PC-9 (cell line): ENCODE results near the gene LIPC. TPM values are rescaled to one million over a fixed set of nuclear protein-coding genes. Genes with fewer than 3 reads are reported as not detected.

ENCODE experiments used
- BruUV-seq: library from RNA; stranded (reverse); fragments of 400-500 nt; replicated peaks from 2 replicates; lab custom pipeline; 2021; lab: Mats Ljungman, UMichigan
- CTCF ChIA-PET: fragments of 300-600 bp; sonication (Branson Sonifier 250); formaldehyde crosslinking; loops from one replicate; lab custom pipeline; 2022; ENCODE audit warnings: antibody characterized with exemption; lab: Charles Lee
- POLR2A ChIA-PET: fragments of 300-600 bp; sonication (Branson Sonifier 250); formaldehyde crosslinking; loops from one replicate; lab custom pipeline; 2022; ENCODE audit warnings: antibody characterized with exemption; ENCODE audit not compliant: unreplicated experiment; lab: Charles Lee
- DNase-seq, 2 experiments: peaks; one replicate each; pipeline versions ENCODE4 v3.0.0 to v3.0.0-alpha.2; 2015 to 2022; ENCODE audit warnings: mixed read lengths in 1 of 2
- H2AFZ ChIP-seq: fragments of 200-600 bp; sonication (generic); 2 replicates; pipeline ENCODE4 v1.8.1; 2017; ENCODE audit warnings: antibody characterized with exemption
- H3F3A ChIP-seq: fragments of 200-600 bp; sonication (generic); 2 replicates; pipeline ENCODE4 v1.8.1; 2017; ENCODE audit warnings: antibody characterized with exemption, mild to moderate bottlenecking, low read depth; ENCODE audit not compliant: insufficient read depth
- H3K27ac ChIP-seq: fragments of 200-600 bp; sonication (generic); 2 replicates; pipeline ENCODE4 v1.6.1; 2016; ENCODE audit warnings: mixed run types
- H3K27me3 ChIP-seq: fragments of 200-600 bp; sonication (generic); 2 replicates; pipeline ENCODE4 v1.6.1; 2016; ENCODE audit warnings: low read depth, mixed run types; ENCODE audit not compliant: insufficient read depth
- H3K36me3 ChIP-seq: fragments of 200-600 bp; sonication (generic); 2 replicates; pipeline ENCODE4 v1.6.1; 2016; ENCODE audit warnings: low read depth, mixed run types
- H3K4me1 ChIP-seq: fragments of 200-600 bp; sonication (generic); replicated peaks from 2 replicates; pipeline ENCODE4 v1.6.1; 2016; ENCODE audit warnings: mixed run types; ENCODE audit not compliant: insufficient read depth
- H3K4me2 ChIP-seq: fragments of 200-600 bp; sonication (generic); 2 replicates; pipeline ENCODE4 v1.6.1; 2017; ENCODE audit warnings: mixed run types
- H3K4me3 ChIP-seq: fragments of 200-600 bp; sonication (generic); 2 replicates; pipeline ENCODE4 v1.6.1; 2016; ENCODE audit warnings: mixed run types
- H3K79me2 ChIP-seq: fragments of 200-600 bp; sonication (generic); 2 replicates; pipeline ENCODE4 v1.6.1; 2017; ENCODE audit warnings: low read depth, mixed run types
- H3K9me2 ChIP-seq: fragments of 200-600 bp; sonication (generic); 2 replicates; pipeline ENCODE4 v1.8.1; 2017; ENCODE audit warnings: mild to moderate bottlenecking; ENCODE audit not compliant: insufficient read depth
- H3K9me3 ChIP-seq: fragments of 200-600 bp; sonication (generic); 2 replicates; pipeline ENCODE4 v1.8.1; 2016; ENCODE audit warnings: low read depth; ENCODE audit not compliant: insufficient read depth
- H4K20me1 ChIP-seq: fragments of 200-600 bp; sonication (generic); 2 replicates; pipeline ENCODE4 v1.8.1; 2017; ENCODE audit not compliant: insufficient read depth
- EZH2 ChIP-seq: fragments of 200-600 bp; sonication (generic); IDR thresholded peaks from 2 replicates; pipeline ENCODE4 v1.8.0; 2017; ENCODE audit warnings: antibody characterized with exemption, low read depth
- intact Hi-C: fragments of 100-400 bp; cut with micrococcal nuclease; formaldehyde crosslinking; loops from one replicate; pipeline ENCODE4 v1.10.0; 2022; ENCODE audit not compliant: unreplicated experiment
- total RNA-seq: library from RNA; stranded (reverse); gene quantifications from 2 replicates; pipeline ENCODE4 v1.2.3, GENCODE V29; 2021
- TF ChIP-seq, protein P1 (sequence below): fragments of 200-600 bp; sonication (generic); conservative IDR thresholded peaks from 2 replicates; pipeline ENCODE4 v1.6.1; 2017; ENCODE audit warnings: mixed run types, antibody characterized with exemption, mild to moderate bottlenecking, moderate library complexity

Gene LIPC
- total RNA-seq, 1 experiment from 2014 or later = not detected

DNA sequence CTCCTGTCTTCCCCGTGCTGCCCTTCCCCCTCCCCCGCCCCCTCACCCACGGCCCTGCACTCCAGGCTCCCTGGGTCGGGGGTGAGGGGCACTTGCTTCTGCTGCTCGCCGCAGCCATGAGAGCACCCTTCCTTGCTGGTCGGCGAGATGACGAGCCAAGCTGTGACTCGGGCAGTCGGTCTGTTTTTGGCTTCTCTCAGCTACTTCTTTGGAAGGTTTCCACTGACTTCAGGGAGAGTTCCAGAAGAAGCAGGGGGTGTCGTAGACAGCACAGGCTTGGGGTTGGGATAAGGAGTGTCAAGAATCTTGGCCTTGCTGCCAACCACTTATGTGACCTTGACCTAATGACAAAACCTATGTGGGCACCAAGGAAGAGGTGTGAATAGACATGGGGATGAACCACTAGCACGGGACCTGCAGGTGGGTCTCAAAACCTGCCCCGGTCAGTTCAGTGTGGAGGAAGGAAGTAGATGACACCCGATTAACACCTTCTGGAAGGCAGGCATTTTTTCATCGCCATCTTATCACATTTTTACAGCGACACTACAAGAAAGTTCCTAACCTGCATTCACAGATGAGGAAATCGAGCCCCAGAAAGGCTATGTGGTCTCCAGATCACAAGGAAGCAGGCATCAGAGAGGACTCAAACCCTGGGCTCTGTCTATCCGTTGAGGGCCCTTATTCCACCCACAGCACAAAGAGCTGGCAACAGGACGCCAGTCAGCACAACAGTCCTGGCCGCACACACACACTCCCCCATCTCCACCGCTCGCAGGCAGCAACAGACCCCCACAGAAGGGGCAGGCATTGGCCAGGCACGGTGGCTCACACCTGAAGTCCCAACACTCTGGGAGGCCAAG lies 120.9 kb downstream of the LIPC start:
- H3K9me2 ChIP-seq = no peaks in the 10 kb centered on the region
- ChIA-PET CTCF (no interaction called here), POLR2A (interaction anchor here (0.6 to 0.7 kb wide), 2 partner anchors 221 to 320 kb away, joined by 3 read pairs; no protein-coding TSS in a partner anchor)
- no peaks in the 10 kb centered on the region for H3K79me2 ChIP-seq
- peaks cover 48% of the 10 kb centered on the region for H3K4me1 ChIP-seq
- H2AFZ ChIP-seq = peak overlapping the region; percentile 57; the same call in 1 of the 2 replicates
- intact Hi-C loops = loop anchor here (10.0 kb wide), 1 partner anchor 222 kb away; the partner anchor contains the start of gene MINDY2
- peak overlapping the region; percentile 97 for H3K27ac ChIP-seq
- H3K36me3 ChIP-seq = no peaks in the 10 kb centered on the region
- no peak for TF ChIP-seq EZH2
- TF ChIP-seq, protein P1, sequence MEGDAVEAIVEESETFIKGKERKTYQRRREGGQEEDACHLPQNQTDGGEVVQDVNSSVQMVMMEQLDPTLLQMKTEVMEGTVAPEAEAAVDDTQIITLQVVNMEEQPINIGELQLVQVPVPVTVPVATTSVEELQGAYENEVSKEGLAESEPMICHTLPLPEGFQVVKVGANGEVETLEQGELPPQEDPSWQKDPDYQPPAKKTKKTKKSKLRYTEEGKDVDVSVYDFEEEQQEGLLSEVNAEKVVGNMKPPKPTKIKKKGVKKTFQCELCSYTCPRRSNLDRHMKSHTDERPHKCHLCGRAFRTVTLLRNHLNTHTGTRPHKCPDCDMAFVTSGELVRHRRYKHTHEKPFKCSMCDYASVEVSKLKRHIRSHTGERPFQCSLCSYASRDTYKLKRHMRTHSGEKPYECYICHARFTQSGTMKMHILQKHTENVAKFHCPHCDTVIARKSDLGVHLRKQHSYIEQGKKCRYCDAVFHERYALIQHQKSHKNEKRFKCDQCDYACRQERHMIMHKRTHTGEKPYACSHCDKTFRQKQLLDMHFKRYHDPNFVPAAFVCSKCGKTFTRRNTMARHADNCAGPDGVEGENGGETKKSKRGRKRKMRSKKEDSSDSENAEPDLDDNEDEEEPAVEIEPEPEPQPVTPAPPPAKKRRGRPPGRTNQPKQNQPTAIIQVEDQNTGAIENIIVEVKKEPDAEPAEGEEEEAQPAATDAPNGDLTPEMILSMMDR = no peak
- H4K20me1 ChIP-seq = no peaks in the 10 kb centered on the region
- no peak for DNase-seq
- H3F3A ChIP-seq = peaks cover 45% of the 10 kb centered on the region
- no peaks in the 10 kb centered on the region for H3K27me3 ChIP-seq
- peak overlapping the region; percentile 44; the same call in 1 of the 2 replicates for H3K4me3 ChIP-seq
- no peaks in the 10 kb centered on the region for H3K9me3 ChIP-seq
- BruUV-seq = no TSS peak
- H3K4me2 ChIP-seq = peak overlapping the region; percentile 71

DNA sequence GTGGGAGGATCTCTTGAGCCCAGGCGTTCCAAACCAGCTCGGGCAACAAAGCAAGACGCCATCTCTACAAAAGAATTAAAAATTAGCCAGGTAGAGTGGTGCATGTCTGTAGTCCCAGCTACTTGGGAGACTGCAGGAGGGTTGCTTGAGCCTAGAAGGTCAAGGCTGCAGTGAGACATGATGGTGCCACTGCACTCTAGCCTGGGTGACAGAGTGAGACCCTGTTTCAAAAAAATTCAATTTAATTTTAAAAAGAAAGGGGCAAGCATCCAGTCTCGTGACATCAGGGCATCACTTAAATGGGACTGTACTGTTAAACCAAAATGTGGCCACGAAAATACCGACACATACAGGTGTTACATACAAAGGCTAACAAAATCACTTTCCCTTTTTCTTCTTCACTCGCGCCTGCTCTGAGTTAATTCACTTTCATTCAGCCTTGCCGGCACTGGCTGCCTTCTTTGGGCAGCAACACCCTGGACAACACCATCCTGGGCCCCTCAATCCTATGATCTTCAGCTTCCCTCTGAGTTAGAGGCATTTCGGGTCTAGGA lies 121.7 kb downstream of the LIPC start:
- no peaks in the 10 kb centered on the region for H3K79me2 ChIP-seq
- no TSS peak for BruUV-seq
- CTCF ChIA-PET = no interaction called here
- no peaks in the 10 kb centered on the region for H3K9me2 ChIP-seq
- POLR2A ChIA-PET = no interaction called here
- no peaks in the 10 kb centered on the region for H3K9me3 ChIP-seq
- H3F3A ChIP-seq = peaks cover 38% of the 10 kb centered on the region
- H3K4me1 ChIP-seq = peaks cover 41% of the 10 kb centered on the region
- H2AFZ ChIP-seq = no peak overlapping the region
- no peak overlapping the region for H3K4me3 ChIP-seq
- peak overlapping the region; percentile 97 for H3K27ac ChIP-seq
- H3K27me3 ChIP-seq = no peaks in the 10 kb centered on the region
- peak overlapping the region; percentile 71 for H3K4me2 ChIP-seq
- H3K36me3 ChIP-seq = no peaks in the 10 kb centered on the region
- no peak for TF ChIP-seq EZH2
- TF ChIP-seq, protein P1 = no peak
- intact Hi-C loops = loop anchor here (10.0 kb wide), 1 partner anchor 221 kb away; the partner anchor contains the start of gene MINDY2
- no peaks in the 10 kb centered on the region for H4K20me1 ChIP-seq
- DNase-seq = no peak

DNA sequence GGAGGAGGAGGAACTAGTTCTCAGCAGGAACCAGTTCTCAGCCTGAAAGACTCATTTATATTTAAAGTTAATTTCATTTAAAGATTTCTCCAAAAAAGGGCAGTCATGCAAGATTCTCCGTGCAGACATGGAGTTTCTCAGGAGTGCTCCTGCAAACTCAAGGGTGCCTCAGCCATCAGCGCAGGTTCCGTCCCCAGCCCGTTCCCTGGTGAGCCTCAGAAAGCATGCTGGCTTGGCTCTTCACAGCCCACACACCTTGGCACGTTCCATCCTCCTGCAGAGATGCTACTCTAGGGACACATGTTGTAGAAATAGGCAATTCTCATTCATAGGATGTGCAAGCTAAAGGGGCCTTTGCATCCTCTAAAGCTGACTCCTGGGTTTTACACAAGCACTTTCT lies 123.0 kb downstream of the LIPC start:
- Histone ChIP-seq H3K4me2 (no peak overlapping the region), H3K4me1 (peaks cover 34% of the 10 kb centered on the region), H3K79me2 (no peaks in the 10 kb centered on the region), H3K9me2 (no peaks in the 10 kb centered on the region), H3F3A (peaks cover 33% of the 10 kb centered on the region), H3K27me3 (no peaks in the 10 kb centered on the region), H3K4me3 (no peak overlapping the region), H2AFZ (no peak overlapping the region), H3K36me3 (no peaks in the 10 kb centered on the region), H3K9me3 (no peaks in the 10 kb centered on the region), H4K20me1 (no peaks in the 10 kb centered on the region), H3K27ac (no peak overlapping the region)
- CTCF ChIA-PET = no interaction called here
- intact Hi-C loops = loop anchor here (10.0 kb wide), 1 partner anchor 220 kb away; the partner anchor contains the start of gene MINDY2
- no peak for DNase-seq
- TF ChIP-seq, protein P1 = no peak
- TF ChIP-seq EZH2 = no peak
- POLR2A ChIA-PET = interaction anchor here (0.6 kb wide), 1 partner anchor 1114 kb away, joined by 5 read pairs; no protein-coding TSS in a partner anchor
- no TSS peak for BruUV-seq
